ENCODE results near the gene CACNG5. TPM values are rescaled to one million over a fixed set of nuclear protein-coding genes. Genes with fewer than 3 reads are reported as not detected.

The CACNG5 gene
- total RNA-seq, 1 experiment from 2014 or later: 0.21 TPM

DNA sequence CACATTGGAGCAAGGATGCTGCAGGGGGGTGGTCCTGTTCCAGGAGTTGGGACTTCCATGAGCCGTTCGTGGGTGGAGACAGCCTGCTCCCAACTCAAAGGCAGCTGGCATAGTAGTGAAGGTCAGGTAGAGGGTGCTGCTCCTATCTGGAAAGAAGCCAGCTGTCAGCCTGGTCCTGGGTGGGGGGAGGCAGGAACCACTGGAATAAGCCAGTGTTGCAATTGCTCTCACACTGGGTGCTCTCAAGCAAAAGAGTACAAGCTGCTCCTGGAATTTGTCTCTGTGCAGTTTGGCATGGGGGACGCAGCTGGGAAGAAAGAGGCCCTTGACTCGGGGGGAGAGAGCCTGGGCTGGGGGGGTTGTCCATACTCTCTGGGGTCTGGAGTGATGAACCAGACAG lies 8.7 kb downstream of the CACNG5 start:
- BruUV-seq (replicated peaks): no TSS peak
- H3K27ac ChIP-seq (ENCODE audit: low read length): no peak overlapping the region
- H3K27me3 ChIP-seq (ENCODE audit: control insufficient read depth, insufficient read depth, low read length): no peaks in the 10 kb centered on the region
- no peak for ATAC-seq
- DNase-seq (ENCODE audit: low read depth, low spot score): no peak
- H3K36me3 ChIP-seq (ENCODE audit: control insufficient read depth, insufficient read depth, low read length): no peaks in the 10 kb centered on the region
- intact Hi-C loops (cut with micrococcal nuclease; ENCODE audit: unreplicated experiment) (no loop called here), in situ Hi-C loops (cut with HindIII; ENCODE audit: low pct_unique_long_range_greater_than_20kb, low sequenced_read_pairs) (no loop called here)
- no peaks in the 10 kb centered on the region for H3K4me1 ChIP-seq (ENCODE audit: control insufficient read depth, insufficient read depth, low read length)
- POLR2A ChIA-PET: no interaction called here
- TF ChIP-seq POLR2AphosphoS5 (IDR thresholded peaks at IDR 0.05; ENCODE audit: low read depth, low read length) (no peak), TCF7L2 (IDR thresholded peaks at IDR 0.05; ENCODE audit: low read depth, low read length) (no peak), SIN3A (IDR thresholded peaks at IDR 0.05; ENCODE audit: borderline replicate concordance, insufficient read depth, low read depth, low read length) (no peak)
- TF ChIP-seq, protein P1, sequence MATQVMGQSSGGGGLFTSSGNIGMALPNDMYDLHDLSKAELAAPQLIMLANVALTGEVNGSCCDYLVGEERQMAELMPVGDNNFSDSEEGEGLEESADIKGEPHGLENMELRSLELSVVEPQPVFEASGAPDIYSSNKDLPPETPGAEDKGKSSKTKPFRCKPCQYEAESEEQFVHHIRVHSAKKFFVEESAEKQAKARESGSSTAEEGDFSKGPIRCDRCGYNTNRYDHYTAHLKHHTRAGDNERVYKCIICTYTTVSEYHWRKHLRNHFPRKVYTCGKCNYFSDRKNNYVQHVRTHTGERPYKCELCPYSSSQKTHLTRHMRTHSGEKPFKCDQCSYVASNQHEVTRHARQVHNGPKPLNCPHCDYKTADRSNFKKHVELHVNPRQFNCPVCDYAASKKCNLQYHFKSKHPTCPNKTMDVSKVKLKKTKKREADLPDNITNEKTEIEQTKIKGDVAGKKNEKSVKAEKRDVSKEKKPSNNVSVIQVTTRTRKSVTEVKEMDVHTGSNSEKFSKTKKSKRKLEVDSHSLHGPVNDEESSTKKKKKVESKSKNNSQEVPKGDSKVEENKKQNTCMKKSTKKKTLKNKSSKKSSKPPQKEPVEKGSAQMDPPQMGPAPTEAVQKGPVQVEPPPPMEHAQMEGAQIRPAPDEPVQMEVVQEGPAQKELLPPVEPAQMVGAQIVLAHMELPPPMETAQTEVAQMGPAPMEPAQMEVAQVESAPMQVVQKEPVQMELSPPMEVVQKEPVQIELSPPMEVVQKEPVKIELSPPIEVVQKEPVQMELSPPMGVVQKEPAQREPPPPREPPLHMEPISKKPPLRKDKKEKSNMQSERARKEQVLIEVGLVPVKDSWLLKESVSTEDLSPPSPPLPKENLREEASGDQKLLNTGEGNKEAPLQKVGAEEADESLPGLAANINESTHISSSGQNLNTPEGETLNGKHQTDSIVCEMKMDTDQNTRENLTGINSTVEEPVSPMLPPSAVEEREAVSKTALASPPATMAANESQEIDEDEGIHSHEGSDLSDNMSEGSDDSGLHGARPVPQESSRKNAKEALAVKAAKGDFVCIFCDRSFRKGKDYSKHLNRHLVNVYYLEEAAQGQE (IDR thresholded peaks at IDR 0.05; ENCODE audit: insufficient read depth in 1 of 2, low read depth in 2 of 2, low read length in 1 of 2): no peak
- TF ChIP-seq, protein P2, sequence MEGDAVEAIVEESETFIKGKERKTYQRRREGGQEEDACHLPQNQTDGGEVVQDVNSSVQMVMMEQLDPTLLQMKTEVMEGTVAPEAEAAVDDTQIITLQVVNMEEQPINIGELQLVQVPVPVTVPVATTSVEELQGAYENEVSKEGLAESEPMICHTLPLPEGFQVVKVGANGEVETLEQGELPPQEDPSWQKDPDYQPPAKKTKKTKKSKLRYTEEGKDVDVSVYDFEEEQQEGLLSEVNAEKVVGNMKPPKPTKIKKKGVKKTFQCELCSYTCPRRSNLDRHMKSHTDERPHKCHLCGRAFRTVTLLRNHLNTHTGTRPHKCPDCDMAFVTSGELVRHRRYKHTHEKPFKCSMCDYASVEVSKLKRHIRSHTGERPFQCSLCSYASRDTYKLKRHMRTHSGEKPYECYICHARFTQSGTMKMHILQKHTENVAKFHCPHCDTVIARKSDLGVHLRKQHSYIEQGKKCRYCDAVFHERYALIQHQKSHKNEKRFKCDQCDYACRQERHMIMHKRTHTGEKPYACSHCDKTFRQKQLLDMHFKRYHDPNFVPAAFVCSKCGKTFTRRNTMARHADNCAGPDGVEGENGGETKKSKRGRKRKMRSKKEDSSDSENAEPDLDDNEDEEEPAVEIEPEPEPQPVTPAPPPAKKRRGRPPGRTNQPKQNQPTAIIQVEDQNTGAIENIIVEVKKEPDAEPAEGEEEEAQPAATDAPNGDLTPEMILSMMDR (IDR thresholded peaks at IDR 0.05): no peak
- H3K9me3 ChIP-seq (ENCODE audit: control insufficient read depth, insufficient read depth, low read depth, low read length): no peaks in the 10 kb centered on the region
- CTCF ChIA-PET: no interaction called here
- no peak overlapping the region for H3K4me3 ChIP-seq (ENCODE audit: low read depth in 2 of 2, low read length in 2 of 2)

DNA sequence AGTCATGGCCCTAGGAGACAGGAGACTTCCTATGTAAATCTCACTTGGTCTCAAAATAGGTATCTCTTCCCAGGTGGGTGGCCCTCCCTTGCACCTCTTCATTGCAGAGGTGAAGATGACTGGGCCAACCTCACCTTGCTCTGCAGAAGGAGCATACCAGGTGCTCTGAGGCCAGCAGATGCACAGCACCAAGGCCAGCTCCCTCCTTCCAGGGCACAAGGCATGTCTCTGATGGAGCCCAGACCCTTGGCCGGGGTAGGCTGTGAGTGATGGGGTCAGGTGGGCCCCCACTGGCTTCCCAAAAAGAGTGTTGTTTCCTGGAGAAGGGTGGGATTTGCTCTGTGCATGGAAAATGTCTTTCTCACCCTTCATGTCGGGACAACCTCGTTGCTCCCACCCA lies 12.8 kb downstream of the CACNG5 start:
- no peak overlapping the region for H3K27ac ChIP-seq (ENCODE audit: low read length)
- POLR2A ChIA-PET: no interaction called here

More for the DNA sequence above, 12.8 kb downstream of the CACNG5 start:
- Histone ChIP-seq H3K36me3 (ENCODE audit: control insufficient read depth, insufficient read depth, low read length) (no peaks in the 10 kb centered on the region), H3K27me3 (ENCODE audit: control insufficient read depth, insufficient read depth, low read length) (no peaks in the 10 kb centered on the region), H3K4me3 (ENCODE audit: low read depth in 2 of 2, low read length in 2 of 2) (no peak overlapping the region), H3K4me1 (ENCODE audit: control insufficient read depth, insufficient read depth, low read length) (no peaks in the 10 kb centered on the region), H3K9me3 (ENCODE audit: control insufficient read depth, insufficient read depth, low read depth, low read length) (no peaks in the 10 kb centered on the region)
- CTCF ChIA-PET: interaction anchor here (0.5 kb wide), 1 partner anchor 627 kb away, joined by 5 read pairs; no protein-coding TSS in a partner anchor
- no TSS peak for BruUV-seq (replicated peaks)
- no peak for ATAC-seq
- intact Hi-C loops (cut with micrococcal nuclease; ENCODE audit: unreplicated experiment): no loop called here
- no peak for DNase-seq (ENCODE audit: low read depth, low spot score)
- TF ChIP-seq, protein P2 (IDR thresholded peaks at IDR 0.05): no peak
- TF ChIP-seq, protein P1 (IDR thresholded peaks at IDR 0.05; ENCODE audit: insufficient read depth in 1 of 2, low read depth in 2 of 2, low read length in 1 of 2): peak in 1 of 2 experiments; percentile 38; a peak in 1 of 4 replicates
- TF ChIP-seq SIN3A (IDR thresholded peaks at IDR 0.05; ENCODE audit: borderline replicate concordance, insufficient read depth, low read depth, low read length) (no peak), POLR2AphosphoS5 (IDR thresholded peaks at IDR 0.05; ENCODE audit: low read depth, low read length) (no peak)
- in situ Hi-C loops (cut with HindIII; ENCODE audit: low pct_unique_long_range_greater_than_20kb, low sequenced_read_pairs): no loop called here

Data from Panc1 (cell line).